PC-9 (cell line): Measurements from ENCODE around the gene PTPRT. TPM values are rescaled to one million over a fixed set of nuclear protein-coding genes. Genes with fewer than 3 reads are reported as not detected.

Experiments used
- BruUV-seq: library from RNA; stranded (reverse); fragments of 400-500 nt; replicated peaks from 2 replicates; lab custom pipeline; 2021; lab: Mats Ljungman, UMichigan
- CTCF ChIA-PET: fragments of 300-600 bp; sonication (Branson Sonifier 250); formaldehyde crosslinking; loops from one replicate; lab custom pipeline; 2022; ENCODE audit warnings: antibody characterized with exemption; lab: Charles Lee
- POLR2A ChIA-PET: fragments of 300-600 bp; sonication (Branson Sonifier 250); formaldehyde crosslinking; loops from one replicate; lab custom pipeline; 2022; ENCODE audit warnings: antibody characterized with exemption; ENCODE audit not compliant: unreplicated experiment; lab: Charles Lee
- DNase-seq, 2 experiments: peaks; one replicate each; pipeline versions ENCODE4 v3.0.0 to v3.0.0-alpha.2; 2015 to 2022; ENCODE audit warnings: mixed read lengths in 1 of 2
- H2AFZ ChIP-seq: fragments of 200-600 bp; sonication (generic); 2 replicates; pipeline ENCODE4 v1.8.1; 2017; ENCODE audit warnings: antibody characterized with exemption
- H3F3A ChIP-seq: fragments of 200-600 bp; sonication (generic); 2 replicates; pipeline ENCODE4 v1.8.1; 2017; ENCODE audit warnings: antibody characterized with exemption, mild to moderate bottlenecking, low read depth; ENCODE audit not compliant: insufficient read depth
- H3K27ac ChIP-seq: fragments of 200-600 bp; sonication (generic); 2 replicates; pipeline ENCODE4 v1.6.1; 2016; ENCODE audit warnings: mixed run types
- H3K27me3 ChIP-seq: fragments of 200-600 bp; sonication (generic); 2 replicates; pipeline ENCODE4 v1.6.1; 2016; ENCODE audit warnings: low read depth, mixed run types; ENCODE audit not compliant: insufficient read depth
- H3K36me3 ChIP-seq: fragments of 200-600 bp; sonication (generic); 2 replicates; pipeline ENCODE4 v1.6.1; 2016; ENCODE audit warnings: low read depth, mixed run types
- H3K4me1 ChIP-seq: fragments of 200-600 bp; sonication (generic); replicated peaks from 2 replicates; pipeline ENCODE4 v1.6.1; 2016; ENCODE audit warnings: mixed run types; ENCODE audit not compliant: insufficient read depth
- H3K4me2 ChIP-seq: fragments of 200-600 bp; sonication (generic); 2 replicates; pipeline ENCODE4 v1.6.1; 2017; ENCODE audit warnings: mixed run types
- H3K4me3 ChIP-seq: fragments of 200-600 bp; sonication (generic); 2 replicates; pipeline ENCODE4 v1.6.1; 2016; ENCODE audit warnings: mixed run types
- H3K79me2 ChIP-seq: fragments of 200-600 bp; sonication (generic); 2 replicates; pipeline ENCODE4 v1.6.1; 2017; ENCODE audit warnings: low read depth, mixed run types
- H3K9me2 ChIP-seq: fragments of 200-600 bp; sonication (generic); 2 replicates; pipeline ENCODE4 v1.8.1; 2017; ENCODE audit warnings: mild to moderate bottlenecking; ENCODE audit not compliant: insufficient read depth
- H3K9me3 ChIP-seq: fragments of 200-600 bp; sonication (generic); 2 replicates; pipeline ENCODE4 v1.8.1; 2016; ENCODE audit warnings: low read depth; ENCODE audit not compliant: insufficient read depth
- H4K20me1 ChIP-seq: fragments of 200-600 bp; sonication (generic); 2 replicates; pipeline ENCODE4 v1.8.1; 2017; ENCODE audit not compliant: insufficient read depth
- CTCF ChIP-seq: fragments of 200-600 bp; sonication (generic); conservative IDR thresholded peaks from 2 replicates; pipeline ENCODE4 v1.6.1; 2017; ENCODE audit warnings: mixed run types, antibody characterized with exemption, mild to moderate bottlenecking, moderate library complexity
- EZH2 ChIP-seq: fragments of 200-600 bp; sonication (generic); IDR thresholded peaks from 2 replicates; pipeline ENCODE4 v1.8.0; 2017; ENCODE audit warnings: antibody characterized with exemption, low read depth
- intact Hi-C: fragments of 100-400 bp; cut with micrococcal nuclease; formaldehyde crosslinking; loops from one replicate; pipeline ENCODE4 v1.10.0; 2022; ENCODE audit not compliant: unreplicated experiment
- total RNA-seq: library from RNA; stranded (reverse); gene quantifications from 2 replicates; pipeline ENCODE4 v1.2.3, GENCODE V29; 2021

PTPRT gene
- total RNA-seq, 1 experiment from 2014 or later = not detected

DNA sequence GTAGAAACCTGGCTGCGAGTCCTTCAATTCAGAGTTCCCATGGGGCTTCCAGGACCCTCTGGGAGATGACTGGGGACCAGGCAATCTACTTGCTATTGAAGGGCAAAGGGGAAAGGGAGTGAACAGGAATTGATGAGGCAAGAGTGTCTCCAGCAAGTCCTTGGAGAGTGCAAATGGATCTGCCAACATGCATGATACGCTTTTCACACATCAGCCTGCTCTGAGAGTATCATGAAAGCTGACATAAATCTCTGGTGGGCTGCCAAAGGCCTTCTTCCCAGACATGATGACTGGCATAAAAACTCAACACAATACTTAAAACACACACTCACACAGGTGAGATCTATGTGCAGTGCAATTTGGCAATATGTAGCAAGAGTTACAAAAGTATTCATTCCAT, 759.1 kb downstream of the PTPRT start:
- H3K4me2 ChIP-seq = no peak overlapping the region
- CTCF ChIA-PET = no interaction called here
- no peaks in the 10 kb centered on the region for H3K36me3 ChIP-seq
- H3K27me3 ChIP-seq = 0 out of 2 replicates have a peak, but pooled peaks cover 5% of the 10 kb centered on the region
- no peak overlapping the region for H3K27ac ChIP-seq
- TF ChIP-seq CTCF (no peak), EZH2 (no peak)
- BruUV-seq = no TSS peak
- no peaks in the 10 kb centered on the region for H3K4me1 ChIP-seq
- H4K20me1 ChIP-seq = no peaks in the 10 kb centered on the region
- H3K9me3 ChIP-seq = no peaks in the 10 kb centered on the region
- no peak for DNase-seq
- POLR2A ChIA-PET = no interaction called here
- H3F3A ChIP-seq = no peaks in the 10 kb centered on the region
- no peaks in the 10 kb centered on the region for H3K79me2 ChIP-seq
- H3K4me3 ChIP-seq = no peak overlapping the region
- intact Hi-C loops = no loop called here
- H3K9me2 ChIP-seq = no peaks in the 10 kb centered on the region
- H2AFZ ChIP-seq = no peak overlapping the region

DNA sequence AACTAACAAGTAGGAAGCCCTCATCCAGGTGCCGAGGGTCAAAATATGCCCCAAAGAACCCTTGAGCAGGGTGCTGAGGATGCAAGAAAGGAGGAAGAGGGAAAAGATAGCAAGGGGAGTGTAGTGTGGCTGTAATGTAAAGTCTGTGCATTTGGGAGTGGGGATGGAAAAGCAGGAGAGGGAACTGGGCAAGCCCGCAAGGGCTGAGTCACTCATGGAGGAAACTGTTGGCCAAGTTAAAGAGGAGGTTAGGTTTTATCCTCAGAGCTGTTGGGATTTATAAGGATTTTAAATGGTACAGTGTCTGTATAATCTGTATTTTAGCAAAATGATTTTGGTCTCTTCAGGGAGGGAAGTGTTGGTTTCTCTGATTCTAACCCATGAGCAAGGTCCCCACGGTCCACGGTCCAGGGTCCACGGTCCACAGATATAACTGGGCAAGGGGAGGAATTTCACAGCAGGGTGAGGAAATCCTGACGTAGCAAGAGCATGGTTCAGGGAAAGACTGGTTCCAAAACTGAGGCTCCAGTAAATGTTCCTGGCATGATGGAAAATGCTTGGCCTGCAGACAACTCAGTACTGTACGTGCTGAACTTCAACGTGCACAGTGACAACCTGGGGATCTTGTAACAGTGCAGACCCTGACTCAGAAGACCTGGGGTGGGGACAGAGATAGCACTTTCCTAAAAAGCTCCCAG, 759.8 kb downstream of the PTPRT start:
- no peak for DNase-seq
- Histone ChIP-seq H3K9me3 (no peaks in the 10 kb centered on the region), H3K4me3 (no peak overlapping the region), H3K4me1 (no peaks in the 10 kb centered on the region), H3K27me3 (0 out of 2 replicates have a peak, but pooled peaks cover 5% of the 10 kb centered on the region), H4K20me1 (no peaks in the 10 kb centered on the region), H2AFZ (no peak overlapping the region), H3F3A (no peaks in the 10 kb centered on the region), H3K9me2 (no peaks in the 10 kb centered on the region), H3K79me2 (no peaks in the 10 kb centered on the region), H3K36me3 (no peaks in the 10 kb centered on the region), H3K27ac (no peak overlapping the region), H3K4me2 (no peak overlapping the region)
- TF ChIP-seq CTCF (no peak), EZH2 (no peak)
- POLR2A ChIA-PET = no interaction called here
- CTCF ChIA-PET = no interaction called here
- BruUV-seq = no TSS peak
- intact Hi-C loops = no loop called here

DNA sequence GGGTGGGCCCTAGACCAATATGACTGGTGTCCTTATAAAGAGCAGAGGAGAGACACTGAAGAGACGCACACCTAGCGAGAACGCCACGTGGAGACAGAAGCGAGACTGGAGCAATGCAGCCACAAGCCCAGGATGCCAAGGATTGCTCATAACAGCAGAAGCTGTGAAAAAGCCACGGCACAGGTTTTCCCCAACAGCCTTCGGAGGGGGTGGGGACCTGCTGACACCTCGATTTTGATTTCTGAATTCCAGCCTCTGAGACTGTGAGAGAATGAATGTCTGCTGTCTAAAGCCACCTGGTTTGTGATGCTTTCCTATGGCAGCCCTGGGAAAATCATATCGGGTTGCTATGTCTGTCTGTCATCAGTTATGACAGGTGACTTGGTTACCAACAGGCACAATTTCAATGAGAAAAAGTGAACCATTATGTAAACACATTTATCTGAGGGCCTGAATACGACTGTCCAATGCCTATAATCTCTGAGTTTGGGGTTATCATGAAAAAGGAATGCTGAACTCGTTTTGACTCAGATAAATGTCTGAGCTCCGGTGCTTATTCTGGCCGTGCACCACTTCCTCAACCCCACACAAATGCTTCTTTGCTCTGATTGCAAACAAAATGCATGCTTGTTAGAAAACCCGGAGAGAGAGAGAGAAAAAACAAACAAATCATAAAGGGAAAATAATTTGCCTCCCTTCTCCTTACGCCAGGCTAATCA, 769.7 kb downstream of the PTPRT start:
- intact Hi-C loops = no loop called here
- TF ChIP-seq CTCF = no peak
- no peak for TF ChIP-seq EZH2
- no peaks in the 10 kb centered on the region for H3F3A ChIP-seq
- no peak overlapping the region for H3K27ac ChIP-seq
- POLR2A ChIA-PET = no interaction called here
- no peak for DNase-seq
- H3K36me3 ChIP-seq = no peaks in the 10 kb centered on the region
- peaks cover 25% of the 10 kb centered on the region for H3K27me3 ChIP-seq
- H3K9me3 ChIP-seq = no peaks in the 10 kb centered on the region
- no TSS peak for BruUV-seq
- H4K20me1 ChIP-seq = no peaks in the 10 kb centered on the region
- CTCF ChIA-PET = no interaction called here
- no peak overlapping the region for H3K4me2 ChIP-seq
- 0 out of 2 replicates have a peak, but pooled peaks cover 4% of the 10 kb centered on the region for H3K9me2 ChIP-seq
- H3K4me3 ChIP-seq = no peak overlapping the region
- no peaks in the 10 kb centered on the region for H3K4me1 ChIP-seq
- H2AFZ ChIP-seq = no peak overlapping the region
- H3K79me2 ChIP-seq = no peaks in the 10 kb centered on the region
